Measurements from ENCODE around the gene SSH2.
"Not testable (repeated sequence)": the region's sequence is repeated elsewhere in the genome, so short reads cannot be mapped to it uniquely, and the experiment has no call there.

Gene SSH2, protein sequence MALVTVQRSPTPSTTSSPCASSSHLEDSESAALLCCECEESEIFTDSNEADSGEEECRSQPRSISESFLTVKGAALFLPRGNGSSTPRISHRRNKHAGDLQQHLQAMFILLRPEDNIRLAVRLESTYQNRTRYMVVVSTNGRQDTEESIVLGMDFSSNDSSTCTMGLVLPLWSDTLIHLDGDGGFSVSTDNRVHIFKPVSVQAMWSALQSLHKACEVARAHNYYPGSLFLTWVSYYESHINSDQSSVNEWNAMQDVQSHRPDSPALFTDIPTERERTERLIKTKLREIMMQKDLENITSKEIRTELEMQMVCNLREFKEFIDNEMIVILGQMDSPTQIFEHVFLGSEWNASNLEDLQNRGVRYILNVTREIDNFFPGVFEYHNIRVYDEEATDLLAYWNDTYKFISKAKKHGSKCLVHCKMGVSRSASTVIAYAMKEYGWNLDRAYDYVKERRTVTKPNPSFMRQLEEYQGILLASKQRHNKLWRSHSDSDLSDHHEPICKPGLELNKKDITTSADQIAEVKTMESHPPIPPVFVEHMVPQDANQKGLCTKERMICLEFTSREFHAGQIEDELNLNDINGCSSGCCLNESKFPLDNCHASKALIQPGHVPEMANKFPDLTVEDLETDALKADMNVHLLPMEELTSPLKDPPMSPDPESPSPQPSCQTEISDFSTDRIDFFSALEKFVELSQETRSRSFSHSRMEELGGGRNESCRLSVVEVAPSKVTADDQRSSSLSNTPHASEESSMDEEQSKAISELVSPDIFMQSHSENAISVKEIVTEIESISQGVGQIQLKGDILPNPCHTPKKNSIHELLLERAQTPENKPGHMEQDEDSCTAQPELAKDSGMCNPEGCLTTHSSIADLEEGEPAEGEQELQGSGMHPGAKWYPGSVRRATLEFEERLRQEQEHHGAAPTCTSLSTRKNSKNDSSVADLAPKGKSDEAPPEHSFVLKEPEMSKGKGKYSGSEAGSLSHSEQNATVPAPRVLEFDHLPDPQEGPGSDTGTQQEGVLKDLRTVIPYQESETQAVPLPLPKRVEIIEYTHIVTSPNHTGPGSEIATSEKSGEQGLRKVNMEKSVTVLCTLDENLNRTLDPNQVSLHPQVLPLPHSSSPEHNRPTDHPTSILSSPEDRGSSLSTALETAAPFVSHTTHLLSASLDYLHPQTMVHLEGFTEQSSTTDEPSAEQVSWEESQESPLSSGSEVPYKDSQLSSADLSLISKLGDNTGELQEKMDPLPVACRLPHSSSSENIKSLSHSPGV (N-terminal part only)

DNA sequence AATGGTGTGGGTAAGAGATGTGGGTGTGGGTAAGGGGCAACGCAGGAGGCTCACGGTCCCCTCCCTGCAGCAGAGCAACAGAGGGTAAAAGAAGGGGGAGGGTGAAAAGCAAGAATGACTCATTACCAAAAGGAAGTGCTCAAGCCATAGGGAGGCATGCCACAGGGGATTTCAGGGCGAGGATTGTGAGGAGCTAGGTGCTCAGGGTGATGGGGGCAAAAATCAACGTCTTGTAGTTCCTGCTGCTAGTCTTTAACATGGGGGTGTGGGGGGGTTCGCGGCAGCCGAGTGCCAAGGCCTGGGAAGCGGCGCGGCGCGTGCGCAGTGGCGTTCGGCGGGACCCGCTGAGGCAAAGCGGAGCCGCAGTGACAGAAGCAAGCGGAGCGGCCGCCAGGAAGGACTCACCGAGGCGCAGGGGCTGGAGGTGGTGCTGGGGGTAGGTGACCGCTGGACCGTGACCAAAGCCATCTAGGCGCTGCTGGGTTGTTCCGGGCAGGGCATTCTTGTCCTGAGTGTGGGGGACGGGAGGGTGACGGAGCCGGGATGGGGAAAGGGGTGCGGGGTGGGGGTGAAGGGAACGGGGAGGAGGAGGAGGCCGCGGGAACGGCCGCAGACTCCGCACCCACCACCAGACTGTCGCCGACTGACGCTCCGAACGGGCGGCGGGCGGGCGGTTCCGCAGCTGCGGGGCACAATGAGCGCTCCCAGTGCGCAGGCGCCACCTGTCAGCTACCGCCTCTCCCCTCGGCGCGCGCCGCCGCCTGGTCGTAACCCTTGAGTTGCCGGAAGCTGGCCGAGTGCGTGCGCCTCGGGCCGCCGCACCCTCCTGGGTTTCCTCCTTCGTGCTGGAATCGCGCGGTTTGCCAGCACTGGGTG is at the start of gene SSH2:
Gene SSH2 (minus strand): TSS at position 696 of the 876 bp plus-strand sequence. CDS start 228 bp downstream, at position 468.
- DNase-seq, result peak; percentile 94

DNA sequence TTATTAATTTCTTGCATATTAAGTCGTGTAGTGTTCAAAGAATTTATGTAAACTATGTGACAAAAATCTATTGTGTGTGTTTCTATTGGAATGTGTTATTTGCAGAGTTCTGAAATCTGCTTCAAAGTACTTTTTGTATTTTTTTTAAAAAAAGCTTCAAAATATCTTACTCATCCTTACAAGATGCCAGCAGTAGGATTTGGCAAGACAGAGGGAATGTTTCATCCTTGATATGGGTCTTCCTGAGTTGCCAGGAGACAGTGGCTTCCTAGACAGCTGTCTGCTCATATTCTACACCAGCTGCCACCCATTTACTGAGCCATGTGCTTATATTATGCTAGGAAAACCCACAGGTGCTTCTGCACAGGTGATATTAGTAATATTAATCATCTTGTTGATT is 47.8 kb upstream of the SSH2 start:
- no peak for DNase-seq

DNA sequence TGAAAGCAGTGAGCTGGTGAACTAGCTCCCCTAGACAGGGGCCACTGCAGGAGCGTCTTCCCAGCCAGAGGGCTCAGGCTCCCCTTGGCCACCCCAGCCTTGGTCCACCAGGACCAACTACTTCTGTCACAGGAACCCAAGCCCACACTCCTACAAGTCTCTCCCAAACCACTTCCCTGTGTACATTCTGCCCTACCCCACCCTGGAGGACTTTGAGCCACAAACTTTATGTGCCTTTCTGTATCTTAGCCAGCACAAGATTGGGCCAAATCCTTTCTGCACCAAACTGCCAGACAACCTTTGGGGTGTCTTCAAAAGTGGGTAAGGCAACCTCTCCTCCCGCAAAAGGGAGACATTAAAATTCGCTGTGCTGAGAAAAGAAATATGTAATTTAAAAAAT is 43.0 kb upstream of the SSH2 start:
- no peak for DNase-seq

- no peak for DNase-seq
Observed at GRCh38 chr17:29972277-29972676, 42.2 kb upstream of the SSH2 start.

DNA sequence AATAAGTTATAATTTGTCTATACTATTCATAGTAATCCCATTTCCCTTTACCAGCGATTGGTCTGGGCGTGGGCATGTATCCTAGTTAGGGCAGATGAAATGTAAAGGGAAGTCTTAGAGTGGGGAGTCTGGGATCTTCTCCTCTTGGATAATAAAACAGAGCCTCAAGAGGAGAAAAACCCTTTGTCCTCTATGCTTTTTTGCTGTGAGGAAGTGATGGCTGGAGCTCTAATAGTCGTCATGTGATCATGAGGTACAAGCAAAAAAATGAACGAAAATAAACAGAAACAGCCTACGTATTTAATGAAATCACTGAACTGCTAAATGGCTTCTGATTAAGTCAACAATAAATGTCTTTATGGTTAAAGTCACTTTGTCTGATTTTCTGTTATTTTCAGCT is 38.2 kb upstream of the SSH2 start:
- DNase-seq, result no peak

DNA sequence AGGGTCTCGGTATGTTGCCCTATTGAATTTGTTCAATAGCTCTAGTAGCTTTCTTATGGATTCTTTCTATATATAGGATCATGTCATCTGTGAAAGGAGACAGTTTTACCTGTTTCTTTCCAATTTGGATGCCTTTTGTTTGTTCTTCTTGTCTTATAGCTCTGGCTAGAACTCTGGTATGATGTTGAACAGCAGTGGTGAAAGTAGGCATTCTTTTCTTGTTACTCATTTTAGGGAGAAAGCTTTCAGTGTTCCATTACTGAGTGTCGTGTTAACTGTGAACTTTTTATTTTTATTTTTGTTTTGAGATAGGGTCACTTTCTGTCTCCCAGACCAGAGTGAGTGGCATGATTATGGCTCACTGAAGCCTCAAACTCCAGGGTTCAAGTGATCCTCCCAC is 32.6 kb upstream of the SSH2 start:
- DNase-seq, result no peak

- DNase-seq, result no peak
Observed at GRCh38 chr17:29959658-29960337, 29.8 kb upstream of the SSH2 start.

DNA sequence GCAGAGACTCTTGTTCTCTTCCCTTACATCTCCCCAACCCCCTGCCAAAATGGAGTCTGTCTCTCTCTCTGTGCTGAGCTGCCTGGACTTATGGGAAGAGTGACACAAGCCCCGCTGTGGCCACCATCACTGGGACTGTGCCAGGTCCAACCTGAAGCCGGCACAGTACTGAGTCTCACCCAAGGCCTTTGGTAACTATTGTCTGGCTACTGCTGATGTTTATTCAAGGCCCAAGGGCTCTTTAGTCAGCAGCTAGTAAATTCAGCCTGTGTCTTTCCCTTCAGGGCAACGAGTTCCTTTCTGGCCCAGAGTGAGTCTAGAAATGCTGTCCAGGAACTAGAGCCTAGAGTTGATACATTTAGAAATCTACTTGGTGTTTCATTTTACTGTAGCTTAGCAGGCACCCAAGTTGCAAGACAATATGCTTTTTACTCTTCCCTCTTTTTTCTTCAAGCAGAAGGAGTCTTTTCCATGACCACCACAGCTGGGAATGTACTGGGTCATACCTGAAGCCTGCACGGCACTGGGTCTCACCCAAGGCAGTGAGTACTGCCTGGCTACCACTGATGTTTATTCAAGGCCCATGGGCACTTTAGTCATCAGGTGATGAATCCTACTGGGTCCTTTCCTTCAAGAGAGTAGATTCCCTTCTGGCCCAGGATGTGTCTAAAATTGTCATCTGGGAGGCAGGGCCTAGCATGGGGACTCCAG is 29.1 kb upstream of the SSH2 start:
- no peak for DNase-seq

DNA sequence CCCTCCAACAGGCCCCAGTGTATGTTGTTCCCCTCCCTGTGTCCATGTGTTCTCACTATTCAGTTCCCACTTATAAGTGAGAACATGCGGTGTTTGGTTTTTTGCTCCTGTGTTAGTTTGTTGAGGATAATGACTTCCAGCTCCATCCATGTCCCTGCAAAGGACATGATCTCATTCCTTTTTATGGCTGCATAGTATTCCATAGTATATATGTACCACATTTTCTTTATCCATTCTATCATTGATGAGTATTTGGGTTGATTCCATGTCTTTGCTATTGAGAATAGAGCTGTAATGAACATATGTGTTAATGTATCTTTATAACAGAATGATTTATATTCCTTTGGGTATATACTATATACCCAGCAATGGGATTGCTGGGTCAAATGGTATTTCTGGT is 27.5 kb upstream of the SSH2 start:
- DNase-seq, result not testable (repeated sequence)

GRCh38 chr17:29956225-29956624 is 26.2 kb upstream of the SSH2 start:
- no peak for DNase-seq

DNA sequence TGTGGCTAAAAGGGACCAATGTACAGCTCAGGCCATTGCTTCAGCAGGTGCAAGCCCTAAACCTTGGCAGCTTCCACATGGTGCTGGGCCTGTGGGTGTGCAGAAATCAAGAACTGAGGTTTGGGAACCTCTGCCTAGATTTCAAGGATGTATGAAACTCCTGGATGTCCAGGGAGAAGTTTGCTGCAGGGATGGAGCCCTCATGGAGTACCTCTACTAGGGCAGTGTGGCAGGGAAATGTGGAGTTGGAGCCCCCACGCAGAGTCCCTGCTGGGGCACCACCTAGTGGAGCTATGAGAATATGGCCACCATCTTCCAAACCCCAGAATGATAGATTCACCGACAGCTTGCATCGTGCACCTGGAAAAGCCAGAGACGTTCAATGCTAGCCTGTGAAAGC is 24.4 kb upstream of the SSH2 start:
- no peak for DNase-seq

- peak; percentile 68 for DNase-seq
Observed at GRCh38 chr17:29949696-29950095, 19.7 kb upstream of the SSH2 start.

DNA sequence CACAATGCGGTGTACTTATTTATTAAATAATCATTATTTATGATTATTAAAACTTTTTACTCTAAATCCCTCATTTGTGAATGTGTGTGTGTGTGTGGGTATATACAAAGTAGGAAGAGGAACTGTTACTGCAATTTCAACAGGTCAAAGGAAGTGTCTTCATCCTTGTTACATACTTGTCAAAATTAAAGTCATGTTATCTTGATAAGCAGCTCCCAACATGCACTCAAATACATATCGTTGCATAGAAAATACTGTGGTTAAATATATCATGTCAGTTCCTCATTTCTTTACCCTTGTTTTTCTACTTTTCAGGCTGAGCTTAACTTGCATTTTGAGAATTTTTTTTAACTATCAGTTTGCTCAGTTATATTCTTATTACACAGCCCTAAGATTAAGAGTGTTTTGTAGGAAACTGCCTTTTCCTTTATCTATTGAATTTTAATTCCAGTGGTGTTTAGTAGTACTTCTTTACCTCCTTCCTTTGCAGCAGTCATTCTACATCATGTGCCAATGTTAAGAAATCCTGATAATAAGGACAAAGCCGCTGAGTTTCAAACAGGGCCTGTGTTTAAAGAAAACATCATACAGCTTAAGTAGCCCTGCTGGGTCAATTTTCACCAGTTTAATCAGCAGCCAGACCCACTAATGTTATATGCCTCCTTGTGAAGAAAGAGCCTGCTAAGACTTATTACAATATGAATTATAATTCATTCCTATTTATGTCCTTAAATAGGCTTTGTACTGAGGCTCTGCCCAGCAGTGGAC is 18.6 kb upstream of the SSH2 start:
- DNase-seq, result no peak

GRCh38 chr17:29945281-29945680 is 15.3 kb upstream of the SSH2 start:
- no peak for DNase-seq

DNA sequence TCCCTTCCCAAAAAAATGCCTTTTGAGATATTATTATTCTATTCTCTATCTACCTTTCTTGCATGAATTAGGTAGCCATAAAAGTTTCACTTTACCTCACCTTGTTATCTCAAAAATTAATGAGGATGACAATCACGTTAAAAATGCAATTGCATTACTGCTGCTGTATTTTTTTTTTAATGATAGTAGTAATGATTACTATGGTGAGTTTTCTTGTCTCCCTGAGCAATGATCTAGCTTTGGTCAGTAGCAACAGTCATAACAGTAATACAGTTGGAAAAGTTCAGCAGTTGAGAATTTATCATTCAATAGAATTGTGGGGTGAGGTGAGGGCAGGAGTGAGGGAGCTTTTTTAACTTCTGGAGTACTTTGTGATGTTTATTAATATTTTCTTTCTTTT is 11.3 kb upstream of the SSH2 start, which contains the start of gene EFCAB5:
Gene EFCAB5 (plus strand): TSS at position 301 of the 400 bp plus-strand sequence. CDS start 163 bp downstream, outside the sequence.
- no peak for DNase-seq

DNA sequence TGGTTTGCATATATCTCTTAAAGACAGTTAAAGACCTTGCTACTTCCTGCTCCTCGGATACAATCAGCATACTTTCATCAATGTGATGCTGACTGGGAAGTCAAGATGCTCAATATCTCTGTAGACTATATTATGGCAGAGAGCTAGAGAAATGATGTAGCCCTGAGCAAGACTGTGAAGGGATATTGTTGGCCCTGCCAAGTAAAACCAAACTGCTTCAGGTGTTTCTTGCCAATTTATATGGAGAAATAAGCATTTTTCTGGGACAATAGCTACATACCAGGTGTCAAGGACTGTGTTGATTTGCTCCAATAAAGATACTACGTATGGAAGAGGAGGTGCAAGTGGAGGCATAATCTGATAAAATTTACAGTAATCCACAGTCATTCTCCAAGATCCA is 6.7 kb upstream of the SSH2 start:
- no peak for DNase-seq

- DNase-seq, result not testable (repeated sequence)
Observed at GRCh38 chr17:29935909-29936308, 5.9 kb upstream of the SSH2 start.

- DNase-seq, result peak; percentile 27
Observed at GRCh38 chr17:29933379-29933778, 3.4 kb upstream of the SSH2 start.

GRCh38 chr17:29931231-29931932 is 1.4 kb upstream of the SSH2 start:
- DNase-seq, result peak; percentile 94
